Measurements from ENCODE around the gene USP6NL. TPM values are rescaled to one million over a fixed set of nuclear protein-coding genes. Genes with fewer than 3 reads are reported as not detected.

USP6NL gene
- total RNA-seq, 2 experiments from 2014 or later = 2.3 to 2.5 TPM

GRCh38 chr10:11579885-11580284, 31.6 kb downstream of the USP6NL start:
- H3K9me3 Mint-ChIP-seq = no peaks in the 10 kb centered on the region
- H3K36me3 Mint-ChIP-seq (ENCODE audit: low read depth) = peaks cover under 1% of the 10 kb centered on the region
- no peak overlapping the region for H3K27ac Mint-ChIP-seq
- intact Hi-C loops (cut with micrococcal nuclease) = no loop called here
- no peak overlapping the region for H3K4me3 Mint-ChIP-seq
- no peak for TF ChIP-seq CTCF (IDR thresholded peaks at IDR 0.05)
- DNase-seq = no peak
- peaks cover 6% of the 10 kb centered on the region for H3K27me3 Mint-ChIP-seq
- POLR2A ChIA-PET = interaction anchor here (0.7 kb wide), 1 partner anchor 12 kb away, joined by 3 read pairs; no protein-coding TSS in a partner anchor
- no peak for ATAC-seq
- CTCF ChIA-PET = interaction anchor here (0.8 to 2.2 kb wide), 2 partner anchors 31 to 178 kb away, joined by 3 to 6 read pairs; partner anchors contain the start of gene USP6NL
- peaks cover 31% of the 10 kb centered on the region for H3K4me1 Mint-ChIP-seq (ENCODE audit: low read depth)

- no peak for TF ChIP-seq CTCF (IDR thresholded peaks at IDR 0.05)
- H3K27ac Mint-ChIP-seq = peak overlapping the region; percentile 25
- POLR2A ChIA-PET = no interaction called here
- no peak overlapping the region for H3K4me3 Mint-ChIP-seq
- peaks cover 33% of the 10 kb centered on the region for H3K4me1 Mint-ChIP-seq (ENCODE audit: low read depth)
- H3K27me3 Mint-ChIP-seq = peaks cover 9% of the 10 kb centered on the region
- no peaks in the 10 kb centered on the region for H3K9me3 Mint-ChIP-seq
- DNase-seq (peak; percentile 81), ATAC-seq (peak; percentile 75)
- H3K36me3 Mint-ChIP-seq (ENCODE audit: low read depth) = no peaks in the 10 kb centered on the region
- CTCF ChIA-PET = interaction anchor here (1.0 to 2.2 kb wide), 3 partner anchors 63 to 467 kb away, joined by 3 to 6 read pairs (median 3); no protein-coding TSS in a partner anchor
- intact Hi-C loops (cut with micrococcal nuclease) = no loop called here
Measured at GRCh38 chr10:11578802-11579255, 32.6 kb downstream of the USP6NL start.

- Mint-ChIP-seq H3K9me3 (no peaks in the 10 kb centered on the region), H3K4me1 (ENCODE audit: low read depth) (peaks cover 32% of the 10 kb centered on the region), H3K27me3 (peaks cover 9% of the 10 kb centered on the region), H3K27ac (no peak overlapping the region), H3K36me3 (ENCODE audit: low read depth) (no peaks in the 10 kb centered on the region), H3K4me3 (no peak overlapping the region)
- DNase-seq (no peak), ATAC-seq (no peak)
- no peak for TF ChIP-seq CTCF (IDR thresholded peaks at IDR 0.05)
- CTCF ChIA-PET = interaction anchor here (1.6 kb wide), 1 partner anchor 181 kb away, joined by 4 read pairs; no protein-coding TSS in a partner anchor
- POLR2A ChIA-PET = no interaction called here
- intact Hi-C loops (cut with micrococcal nuclease) = no loop called here
Measured at GRCh38 chr10:11576092-11576809, 35.2 kb downstream of the USP6NL start.

- no peak for TF ChIP-seq CTCF (IDR thresholded peaks at IDR 0.05)
- no peaks in the 10 kb centered on the region for H3K9me3 Mint-ChIP-seq
- H3K36me3 Mint-ChIP-seq (ENCODE audit: low read depth) = no peaks in the 10 kb centered on the region
- ATAC-seq (no peak), DNase-seq (no peak)
- no peak overlapping the region for H3K27ac Mint-ChIP-seq
- H3K4me3 Mint-ChIP-seq = no peak overlapping the region
- H3K27me3 Mint-ChIP-seq = peaks cover 11% of the 10 kb centered on the region
- peaks cover 16% of the 10 kb centered on the region for H3K4me1 Mint-ChIP-seq (ENCODE audit: low read depth)
- ChIA-PET POLR2A (no interaction called here), CTCF (interaction anchor here (1.4 to 2.0 kb wide), 2 partner anchors 19 to 55 kb away, joined by 4 to 5 read pairs; no protein-coding TSS in a partner anchor)
- intact Hi-C loops (cut with micrococcal nuclease) = no loop called here
Measured at GRCh38 chr10:11573497-11573896, 38.0 kb downstream of the USP6NL start.

GRCh38 chr10:11570751-11571150, 40.7 kb downstream of the USP6NL start:
- Mint-ChIP-seq H3K4me3 (no peak overlapping the region), H3K9me3 (no peaks in the 10 kb centered on the region), H3K27me3 (peaks cover 11% of the 10 kb centered on the region), H3K27ac (no peak overlapping the region), H3K36me3 (ENCODE audit: low read depth) (no peaks in the 10 kb centered on the region), H3K4me1 (ENCODE audit: low read depth) (peaks cover 12% of the 10 kb centered on the region)
- intact Hi-C loops (cut with micrococcal nuclease) = no loop called here
- ChIA-PET CTCF (interaction anchor here (0.7 to 1.2 kb wide), 2 partner anchors 16 to 55 kb away, joined by 3 to 4 read pairs; no protein-coding TSS in a partner anchor), POLR2A (no interaction called here)
- TF ChIP-seq CTCF (IDR thresholded peaks at IDR 0.05) = no peak
- ATAC-seq (no peak), DNase-seq (no peak)
